WTC11 (cell line): ENCODE measurements around the gene CLDN7. TPM values are rescaled to one million over a fixed set of nuclear protein-coding genes. Genes with fewer than 3 reads are reported as not detected.

Experiments
- ATAC-seq: fragments of 200-7000 bp; cut with Tn5 transposase; 2 replicates; pipeline ENCODE4 v1.10.0; 2021; ENCODE audit warnings: mild to moderate bottlenecking, moderate library complexity
- CTCF ChIA-PET: fragments of 300-600 bp; sonication (Branson Sonifier 250); formaldehyde crosslinking; loops from one replicate; lab custom pipeline; 2021; ENCODE audit warnings: antibody characterized with exemption; lab: Charles Lee
- POLR2A ChIA-PET: fragments of 350-600 bp; sonication (Branson Sonifier 250); formaldehyde crosslinking; loops from one replicate; lab custom pipeline; 2021; ENCODE audit warnings: antibody characterized with exemption; lab: Charles Lee
- DNase-seq: peaks from one replicate; pipeline ENCODE4 v3.0.0; 2021; ENCODE audit warnings: low spot score
- H3K27ac Mint-ChIP-seq: 2 replicates; pipeline ENCODE4 v1.8.0; 2021; ENCODE audit warnings: mixed read lengths
- H3K27me3 Mint-ChIP-seq: 2 replicates; pipeline ENCODE4 v1.8.0; 2021; ENCODE audit warnings: low read depth, mild to moderate bottlenecking, moderate library complexity, mixed read lengths
- H3K36me3 Mint-ChIP-seq: 2 replicates; pipeline ENCODE4 v1.8.0; 2021; ENCODE audit warnings: mixed read lengths
- H3K4me1 Mint-ChIP-seq: 2 replicates; pipeline ENCODE4 v1.8.0; 2022; ENCODE audit warnings: mixed read lengths
- H3K4me3 Mint-ChIP-seq: 2 replicates; pipeline ENCODE4 v1.8.0; 2021; ENCODE audit warnings: mild to moderate bottlenecking, moderate library complexity, mixed read lengths
- H3K9me3 Mint-ChIP-seq: 2 replicates; pipeline ENCODE4 v1.8.0; 2021; ENCODE audit warnings: mixed read lengths
- CDX4 ChIP-seq: fragments of 250-450 bp; sonication (Bioruptor Pico); IDR thresholded peaks from 2 replicates; pipeline ENCODE4 v1.9.0; 2021; ENCODE audit warnings: moderate library complexity, mild to moderate bottlenecking, inconsistent platforms, borderline replicate concordance
- E2F1 ChIP-seq: sonication (generic); formaldehyde crosslinking; IDR thresholded peaks from 2 replicates; pipeline ENCODE4 v1.8.0; 2022; ENCODE audit warnings: mild to moderate bottlenecking, missing genetic modification reagents
- E2F4 ChIP-seq: sonication (generic); formaldehyde crosslinking; IDR thresholded peaks from 2 replicates; pipeline ENCODE4 v1.8.1; 2022; ENCODE audit warnings: low read depth, mild to moderate bottlenecking, moderate library complexity, missing genetic modification reagents, borderline replicate concordance
- ESRRA ChIP-seq: sonication (generic); formaldehyde crosslinking; IDR thresholded peaks from 2 replicates; pipeline ENCODE4 v1.8.1; 2022; ENCODE audit warnings: mild to moderate bottlenecking, missing genetic modification reagents, borderline replicate concordance
- ETV6 ChIP-seq: sonication (generic); formaldehyde crosslinking; IDR thresholded peaks from 2 replicates; pipeline ENCODE4 v1.8.1; 2022; ENCODE audit warnings: mild to moderate bottlenecking, missing genetic modification reagents
- GABPB1 ChIP-seq: sonication (generic); formaldehyde crosslinking; IDR thresholded peaks from 2 replicates; pipeline ENCODE4 v1.8.1; 2023; ENCODE audit warnings: mild to moderate bottlenecking, missing genetic modification reagents
- GTF2I ChIP-seq: fragments of 250-450 bp; sonication (Bioruptor Pico); conservative IDR thresholded peaks from 2 replicates; pipeline ENCODE4 v1.4.0; 2021; ENCODE audit warnings: mild to moderate bottlenecking
- NFYB ChIP-seq: sonication (generic); formaldehyde crosslinking; conservative IDR thresholded peaks from 2 replicates; pipeline ENCODE4 v1.8.0; 2022; ENCODE audit warnings: low read depth, missing genetic modification reagents
- SMAD3 ChIP-seq: sonication (generic); formaldehyde crosslinking; IDR thresholded peaks from 2 replicates; pipeline ENCODE4 v1.8.0; 2022; ENCODE audit warnings: missing genetic modification reagents, mild to moderate bottlenecking, borderline replicate concordance
- SOX15 ChIP-seq: fragments of 250-450 bp; sonication (Bioruptor Pico); IDR thresholded peaks from 2 replicates; pipeline ENCODE4 v1.9.0; 2021; ENCODE audit warnings: mild to moderate bottlenecking
- ZBTB43 ChIP-seq: sonication (generic); formaldehyde crosslinking; IDR thresholded peaks from 2 replicates; pipeline ENCODE4 v1.8.1; 2023; ENCODE audit warnings: mild to moderate bottlenecking, missing genetic modification reagents
- ZNF121 ChIP-seq: sonication (generic); formaldehyde crosslinking; IDR thresholded peaks from 2 replicates; pipeline ENCODE4 v1.8.0; 2023; ENCODE audit warnings: missing genetic modification reagents
- ZNF396 ChIP-seq: fragments of 250-450 bp; sonication (Bioruptor Pico); IDR thresholded peaks from 2 replicates; pipeline ENCODE4 v1.8.0; 2021; ENCODE audit warnings: mild to moderate bottlenecking, moderate library complexity, borderline replicate concordance
- ZNF423 ChIP-seq: fragments of 250-450 bp; sonication (Bioruptor Pico); IDR thresholded peaks from 2 replicates; pipeline ENCODE4 v2.1.2; 2022; ENCODE audit warnings: mild to moderate bottlenecking, moderate library complexity
- ZNF532 ChIP-seq: fragments of 250-450 bp; sonication (Bioruptor Pico); IDR thresholded peaks from 2 replicates; pipeline ENCODE4 v1.9.0; 2021; ENCODE audit warnings: mild to moderate bottlenecking, borderline replicate concordance
- total RNA-seq: library from RNA; stranded (reverse); gene quantifications from 3 replicates; pipeline ENCODE4 v1.2.3, GENCODE V29; 2021
- TF ChIP-seq, protein P1 (sequence below): sonication (generic); formaldehyde crosslinking; IDR thresholded peaks from 2 replicates; pipeline ENCODE4 v1.8.1; 2023; ENCODE audit warnings: mild to moderate bottlenecking, missing genetic modification reagents, moderate library complexity
- TF ChIP-seq, protein P2 (sequence below): sonication (generic); formaldehyde crosslinking; IDR thresholded peaks from 2 replicates; pipeline ENCODE4 v1.8.0; 2022; ENCODE audit warnings: mild to moderate bottlenecking, missing genetic modification reagents

Gene CLDN7
- total RNA-seq, 1 experiment from 2014 or later: 136 TPM

GRCh38 chr17:7228920-7229319 is 33.4 kb downstream of the CLDN7 start (continued):
- TF ChIP-seq SOX15 (CRISPR knock-in tag) (no peak), CDX4 (no peak), ZBTB43 (no peak), NFYB (no peak), GTF2I (CRISPR knock-in tag) (no peak)
- TF ChIP-seq, protein P1, sequence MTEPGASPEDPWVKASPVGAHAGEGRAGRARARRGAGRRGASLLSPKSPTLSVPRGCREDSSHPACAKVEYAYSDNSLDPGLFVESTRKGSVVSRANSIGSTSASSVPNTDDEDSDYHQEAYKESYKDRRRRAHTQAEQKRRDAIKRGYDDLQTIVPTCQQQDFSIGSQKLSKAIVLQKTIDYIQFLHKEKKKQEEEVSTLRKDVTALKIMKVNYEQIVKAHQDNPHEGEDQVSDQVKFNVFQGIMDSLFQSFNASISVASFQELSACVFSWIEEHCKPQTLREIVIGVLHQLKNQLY: no peak
- TF ChIP-seq, all 79 proteins: peak for 0

GRCh38 chr17:7226721-7227710 is 35.3 kb downstream of the CLDN7 start:
- Mint-ChIP-seq H3K4me3 (no peak overlapping the region), H3K36me3 (peaks cover 46% of the 10 kb centered on the region), H3K27ac (no peak overlapping the region), H3K9me3 (no peaks in the 10 kb centered on the region)
- POLR2A ChIA-PET: no interaction called here
- no peak for DNase-seq
- no peak for ATAC-seq
- no peak for TF ChIP-seq ZNF423 (CRISPR knock-in tag)
- TF ChIP-seq ZNF121 (CRISPR knock-in tag): no peak
- TF ChIP-seq, protein P2, sequence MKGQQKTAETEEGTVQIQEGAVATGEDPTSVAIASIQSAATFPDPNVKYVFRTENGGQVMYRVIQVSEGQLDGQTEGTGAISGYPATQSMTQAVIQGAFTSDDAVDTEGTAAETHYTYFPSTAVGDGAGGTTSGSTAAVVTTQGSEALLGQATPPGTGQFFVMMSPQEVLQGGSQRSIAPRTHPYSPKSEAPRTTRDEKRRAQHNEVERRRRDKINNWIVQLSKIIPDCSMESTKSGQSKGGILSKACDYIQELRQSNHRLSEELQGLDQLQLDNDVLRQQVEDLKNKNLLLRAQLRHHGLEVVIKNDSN: no peak
- TF ChIP-seq ZNF532 (CRISPR knock-in tag): no peak
- TF ChIP-seq ZNF396: no peak
- no peak for TF ChIP-seq GTF2I (CRISPR knock-in tag)
- no peak for TF ChIP-seq E2F1
- TF ChIP-seq, all 79 proteins: peak for 0
- CTCF ChIA-PET: no interaction called here
- Mint-ChIP-seq H3K4me1 (peaks cover 2% of the 10 kb centered on the region), H3K27me3 (no peaks in the 10 kb centered on the region)

DNA sequence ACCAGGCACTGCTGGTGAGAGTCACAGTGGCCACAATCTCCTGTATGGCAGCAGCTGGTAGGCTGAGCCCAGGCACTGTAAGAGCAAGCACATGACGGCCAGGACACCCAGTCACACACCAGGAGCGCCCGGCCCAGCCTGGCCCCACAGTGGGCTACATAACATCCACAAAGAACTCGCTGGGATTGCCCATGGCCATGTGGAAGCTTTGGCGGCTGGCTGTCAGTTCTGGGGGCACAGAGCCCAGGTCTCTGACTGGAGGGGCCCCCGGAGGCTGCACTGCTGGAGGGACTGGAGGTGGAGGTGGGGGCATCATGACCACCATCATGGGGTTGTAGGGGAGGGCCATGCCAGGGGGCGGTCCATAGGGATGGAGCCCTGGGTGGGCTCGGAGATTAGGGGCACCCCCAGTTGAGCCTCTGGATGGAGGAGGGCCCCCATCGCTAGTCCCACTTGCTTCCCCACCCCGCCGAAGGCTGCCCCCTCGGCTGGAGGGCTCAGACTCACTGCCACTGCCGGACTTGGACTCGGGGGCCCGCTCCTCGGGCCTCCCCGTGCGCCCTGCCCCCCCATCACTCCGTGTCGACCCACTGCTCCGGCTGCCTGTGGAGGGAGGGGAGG is 36.5 kb downstream of the CLDN7 start:
- no peak for TF ChIP-seq GABPB1 (CRISPR knock-in tag)
- no peak for TF ChIP-seq ETV6
- TF ChIP-seq E2F4 (CRISPR knock-in tag): no peak
- no peak for TF ChIP-seq ESRRA (CRISPR knock-in tag)
- no peak for TF ChIP-seq SMAD3 (CRISPR knock-in tag)
- TF ChIP-seq ZNF121 (CRISPR knock-in tag): no peak
- TF ChIP-seq, all 79 proteins: peak for 0
- H3K27ac Mint-ChIP-seq: no peak overlapping the region
- H3K4me1 Mint-ChIP-seq: peaks cover 7% of the 10 kb centered on the region
- no peaks in the 10 kb centered on the region for H3K27me3 Mint-ChIP-seq
- ATAC-seq (no peak), DNase-seq (no peak)
- no peak overlapping the region for H3K4me3 Mint-ChIP-seq
- ChIA-PET CTCF (no interaction called here), POLR2A (interaction anchor here (1.3 kb wide), 1 partner anchor 8 kb away, joined by 4 read pairs; the partner anchor contains the start of gene DVL2)
- H3K9me3 Mint-ChIP-seq: no peaks in the 10 kb centered on the region
- peaks cover 44% of the 10 kb centered on the region for H3K36me3 Mint-ChIP-seq
